Stomach smooth muscle (tissue), 2 donors: ENCODE measurements around the gene KMT2C.

ENCODE experiments used
- H3K27ac ChIP-seq: one replicate; pipeline ENCODE4 v1.7.0; 2013; ENCODE audit warnings: mild to moderate bottlenecking, low read length, inconsistent platforms
- H3K27me3 ChIP-seq, 2 donors: one replicate each; pipeline ENCODE4 v1.7.0; 2013; ENCODE audit warnings: low read length in 2 of 2; ENCODE audit not compliant: insufficient read depth in 2 of 2, control insufficient read depth in 1 of 2
- H3K36me3 ChIP-seq, 2 donors: one replicate each; pipeline ENCODE4 v1.7.0; 2013; ENCODE audit warnings: low read length in 2 of 2; ENCODE audit not compliant: control insufficient read depth in 2 of 2, insufficient read depth in 2 of 2
- H3K4me1 ChIP-seq: one replicate; pipeline ENCODE4 v1.7.0; 2013; ENCODE audit warnings: low read length; ENCODE audit not compliant: control insufficient read depth, insufficient read depth
- H3K4me3 ChIP-seq, 2 donors: one replicate each; pipeline ENCODE4 v1.7.0; 2013; ENCODE audit warnings: low read length in 2 of 2
- H3K9ac ChIP-seq, 2 donors: one replicate each; pipeline ENCODE4 v1.7.0; 2013; ENCODE audit warnings: low read length in 2 of 2, mild to moderate bottlenecking in 1 of 2
- H3K9me3 ChIP-seq, 2 donors: one replicate each; pipeline ENCODE4 v1.7.0; 2013; ENCODE audit warnings: low read length in 2 of 2; ENCODE audit not compliant: control insufficient read depth in 2 of 2
- donor health status: healthy.
- donor health status: Pancreatic carcinoma.

KMT2C gene

DNA sequence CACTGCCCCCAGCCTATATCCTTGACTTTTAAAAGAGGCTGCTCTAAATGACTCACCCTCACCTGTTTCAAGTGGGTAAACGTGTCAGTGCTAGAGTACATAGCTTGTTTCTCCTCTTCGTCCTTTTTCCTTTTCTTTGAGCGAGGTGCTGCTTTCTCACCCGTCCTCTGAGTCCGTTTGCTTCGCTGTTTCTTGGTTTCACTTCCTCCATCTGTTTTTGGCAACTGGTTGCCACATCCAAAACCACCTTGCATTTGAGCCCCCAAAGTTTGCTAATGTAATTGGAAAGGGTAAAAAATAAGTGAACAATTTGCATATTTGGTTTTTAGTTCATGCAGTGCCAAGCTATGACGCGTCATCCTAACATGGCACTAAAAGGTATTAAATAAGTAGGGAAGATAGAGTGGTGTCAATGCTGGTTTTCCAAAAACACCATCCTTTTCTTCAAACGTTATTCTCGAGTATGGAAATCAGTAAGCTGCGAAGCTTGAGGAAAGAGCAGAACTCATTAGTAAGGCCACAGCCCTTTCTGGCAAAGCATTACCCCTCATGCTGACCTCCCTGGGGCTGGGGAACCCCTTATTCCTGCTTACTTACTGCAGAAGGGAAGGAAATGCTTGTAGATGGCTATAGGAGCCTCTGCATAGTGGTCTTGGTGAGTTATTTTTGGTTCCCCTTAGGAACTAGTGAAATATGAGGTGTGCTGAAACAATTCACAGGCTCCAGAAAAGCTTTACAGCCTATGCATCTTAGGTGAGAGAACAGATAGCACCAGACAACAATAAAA, 276.8 kb downstream of the KMT2C start:
- Histone ChIP-seq H3K27me3 (no peaks in the 10 kb centered on the region), H3K27ac (no peak overlapping the region), H3K9me3 (no peaks in the 10 kb centered on the region), H3K4me1 (no peaks in the 10 kb centered on the region), H3K9ac (no peak overlapping the region), H3K36me3 (peaks cover 55 to 69% of the 10 kb centered on the region in 2 donors), H3K4me3 (no peak overlapping the region)

- no peaks in the 10 kb centered on the region for H3K9me3 ChIP-seq
- peaks cover 57 to 67% of the 10 kb centered on the region in 2 donors for H3K36me3 ChIP-seq
- no peak overlapping the region for H3K27ac ChIP-seq
- H3K27me3 ChIP-seq, result no peaks in the 10 kb centered on the region
- no peaks in the 10 kb centered on the region for H3K4me1 ChIP-seq
- H3K4me3 ChIP-seq, result no peak overlapping the region
- no peak overlapping the region for H3K9ac ChIP-seq
These were observed 283.5 kb downstream of the KMT2C start for GRCh38 chr7:152152267-152152666.

GRCh38 chr7:152149363-152149762, 286.4 kb downstream of the KMT2C start:
- Histone ChIP-seq H3K4me1 (no peaks in the 10 kb centered on the region), H3K27me3 (no peaks in the 10 kb centered on the region), H3K9ac (no peak overlapping the region), H3K9me3 (no peaks in the 10 kb centered on the region), H3K36me3 (peaks cover 67 to 69% of the 10 kb centered on the region in 2 donors), H3K4me3 (no peak overlapping the region), H3K27ac (no peak overlapping the region)

GRCh38 chr7:152148706-152149105, 287.1 kb downstream of the KMT2C start:
- no peak overlapping the region for H3K27ac ChIP-seq
- no peaks in the 10 kb centered on the region for H3K27me3 ChIP-seq
- no peak overlapping the region for H3K4me3 ChIP-seq
- H3K36me3 ChIP-seq, result peaks cover 63 to 69% of the 10 kb centered on the region in 2 donors
- no peak overlapping the region for H3K9ac ChIP-seq
- no peaks in the 10 kb centered on the region for H3K4me1 ChIP-seq
- no peaks in the 10 kb centered on the region for H3K9me3 ChIP-seq

DNA sequence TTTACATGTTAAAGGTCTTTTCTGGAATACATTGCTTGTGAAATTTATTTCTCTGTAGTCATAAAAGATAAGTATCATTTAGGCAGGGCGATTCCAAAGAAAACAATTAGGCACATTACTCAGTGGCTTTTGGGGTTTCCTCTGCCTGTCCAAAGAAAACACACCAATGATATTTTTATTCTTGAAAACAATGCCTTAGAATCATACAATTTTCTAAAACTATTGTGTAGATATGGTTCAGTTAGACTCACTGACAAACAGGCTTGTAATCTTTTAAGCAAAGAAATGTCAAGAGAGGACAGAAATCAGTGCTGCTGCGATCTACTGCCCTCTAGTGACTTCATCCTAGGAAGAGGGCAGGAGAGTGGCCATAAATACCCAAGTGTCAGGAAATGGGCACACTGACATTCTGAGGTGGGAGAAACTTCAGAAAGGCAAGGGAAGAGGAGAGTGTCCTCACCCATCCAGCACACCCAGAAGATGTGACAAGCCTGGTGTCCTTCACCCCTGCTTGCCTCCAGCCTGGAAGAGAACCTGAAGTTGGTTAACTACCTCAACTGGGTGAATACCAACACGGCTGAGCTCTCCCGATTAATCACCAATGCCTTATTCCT, 289.8 kb downstream of the KMT2C start:
- Histone ChIP-seq H3K27ac (no peak overlapping the region), H3K4me1 (no peaks in the 10 kb centered on the region), H3K4me3 (no peak overlapping the region), H3K36me3 (peaks cover 50 to 52% of the 10 kb centered on the region in 2 donors), H3K27me3 (no peaks in the 10 kb centered on the region), H3K9me3 (no peaks in the 10 kb centered on the region), H3K9ac (no peak overlapping the region)

GRCh38 chr7:152144557-152145245, 291.1 kb downstream of the KMT2C start:
- Histone ChIP-seq H3K9me3 (no peaks in the 10 kb centered on the region), H3K4me1 (no peaks in the 10 kb centered on the region), H3K27ac (no peak overlapping the region), H3K27me3 (no peaks in the 10 kb centered on the region), H3K9ac (no peak overlapping the region), H3K4me3 (no peak overlapping the region), H3K36me3 (peaks cover 51 to 58% of the 10 kb centered on the region in 2 donors)

DNA sequence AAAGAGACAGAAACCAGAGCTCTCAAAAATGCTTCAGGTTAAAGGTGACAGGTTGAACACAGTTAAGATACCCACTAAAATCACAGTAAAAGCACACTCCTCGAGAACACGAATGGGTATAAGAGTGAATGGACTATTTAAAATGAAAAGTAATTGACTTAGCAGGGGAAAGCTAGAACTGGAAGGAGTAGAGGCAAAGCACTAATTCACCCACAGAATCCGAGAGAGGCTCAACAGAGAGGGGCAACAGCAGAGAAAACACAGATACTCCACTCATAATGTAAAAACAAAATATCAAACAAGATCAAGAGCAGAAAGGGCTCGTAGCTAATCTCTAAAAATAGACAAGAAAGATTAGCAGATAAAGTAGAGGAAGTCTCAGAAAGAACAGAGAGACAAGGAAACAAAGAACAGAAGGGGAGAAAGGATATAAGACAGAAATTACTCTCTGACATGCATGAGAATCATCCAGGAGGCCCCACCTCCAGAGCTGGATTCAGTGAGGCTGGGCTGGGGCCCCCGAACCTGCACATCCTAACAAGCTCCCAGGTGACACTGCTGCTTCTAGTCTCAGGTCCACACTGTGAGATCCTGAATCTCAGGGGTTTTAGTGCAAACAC, 292.7 kb downstream of the KMT2C start:
- Histone ChIP-seq H3K4me3 (no peak overlapping the region), H3K36me3 (peaks cover 55 to 56% of the 10 kb centered on the region in 2 donors), H3K27me3 (no peaks in the 10 kb centered on the region), H3K9ac (peak overlapping the region in 1 of 2 donors; percentile 42), H3K27ac (no peak overlapping the region), H3K4me1 (no peaks in the 10 kb centered on the region), H3K9me3 (no peaks in the 10 kb centered on the region)

DNA sequence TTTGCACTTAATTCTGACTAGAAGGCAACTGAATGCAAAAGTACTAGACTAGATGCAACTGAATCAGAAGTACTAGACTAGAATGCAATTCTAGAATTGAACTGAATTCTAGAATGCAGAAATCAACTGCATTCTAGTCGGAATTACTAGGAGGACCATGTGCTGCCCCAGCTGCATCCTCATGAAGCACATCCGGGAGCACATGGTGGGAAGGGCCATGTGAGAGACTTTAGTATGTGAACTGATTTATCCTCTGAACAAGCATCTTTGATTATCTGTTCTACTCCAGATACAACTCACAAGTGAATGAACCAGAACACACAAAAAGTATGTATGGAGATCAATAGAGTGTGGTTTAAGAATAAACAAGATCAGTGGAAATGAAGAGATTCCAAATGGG, 295.2 kb downstream of the KMT2C start:
- peaks cover 43 to 51% of the 10 kb centered on the region in 2 donors for H3K36me3 ChIP-seq
- no peaks in the 10 kb centered on the region for H3K27me3 ChIP-seq
- no peak overlapping the region for H3K4me3 ChIP-seq
- H3K9me3 ChIP-seq, result no peaks in the 10 kb centered on the region
- H3K27ac ChIP-seq, result no peak overlapping the region
- H3K9ac ChIP-seq, result no peak overlapping the region
- H3K4me1 ChIP-seq, result peaks cover 8% of the 10 kb centered on the region

- Histone ChIP-seq H3K27me3 (no peaks in the 10 kb centered on the region), H3K27ac (no peak overlapping the region), H3K4me1 (peaks cover 8% of the 10 kb centered on the region), H3K9ac (no peak overlapping the region), H3K4me3 (no peak overlapping the region), H3K9me3 (no peaks in the 10 kb centered on the region), H3K36me3 (peaks cover 38 to 48% of the 10 kb centered on the region in 2 donors)
These were observed 295.7 kb downstream of the KMT2C start for GRCh38 chr7:152140067-152140466.

- Histone ChIP-seq H3K4me1 (peaks cover 8% of the 10 kb centered on the region), H3K9me3 (no peaks in the 10 kb centered on the region), H3K36me3 (peaks cover 33 to 43% of the 10 kb centered on the region in 2 donors), H3K27me3 (no peaks in the 10 kb centered on the region), H3K9ac (no peak overlapping the region), H3K4me3 (no peak overlapping the region), H3K27ac (peak overlapping the region; percentile 18)
These were observed 298.3 kb downstream of the KMT2C start for GRCh38 chr7:152137476-152138025.
